ENCODE measurements around the gene INMT. TPM values are rescaled to one million over a fixed set of nuclear protein-coding genes. Genes with fewer than 3 reads are reported as not detected.

INMT gene
- polyA plus RNA-seq, 1 of the 3 experiments (the other 2 are of a cell fraction), result not detected

DNA sequence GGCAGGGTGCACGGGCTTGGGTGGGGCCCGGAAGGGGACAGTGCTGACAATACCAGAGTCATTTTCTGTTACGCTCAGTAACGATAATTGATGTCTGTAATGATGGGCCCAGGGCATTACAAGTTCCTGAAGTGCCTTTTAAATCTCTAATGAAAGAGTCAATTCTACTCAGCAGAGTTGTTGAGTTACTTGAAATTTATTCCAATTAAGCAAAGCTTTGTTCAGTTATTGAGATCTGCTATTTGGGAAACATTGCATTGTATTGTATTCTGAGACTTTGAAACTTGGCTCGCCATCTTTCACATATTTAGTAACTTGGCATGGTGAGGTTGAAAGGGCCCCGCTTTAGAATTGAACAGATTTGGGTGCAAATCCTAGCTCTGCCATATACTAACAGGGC lies 54.0 kb downstream of the INMT start (continued):
- no peak for TF ChIP-seq IRF3 (IDR thresholded peaks at IDR 0.05; ENCODE audit: low read depth, low read length)

Other genes with a start within 250 kb of the INMT start
- gene GGCT, start 247.3 kb upstream of the INMT start, polyA plus RNA-seq (2012; rRNA removed), result 20.8 and 21.8 TPM in 2 replicates
- 301 and 344 TPM in 2 replicates for gene GARS1, start 157.3 kb upstream of the INMT start, polyA plus RNA-seq (2012; rRNA removed)
- gene CRHR2, start 69.7 kb upstream of the INMT start, polyA plus RNA-seq (2012; rRNA removed), result not detected in 2 replicates
- gene MINDY4, start 19.3 kb downstream of the INMT start, polyA plus RNA-seq (2012; rRNA removed), result 1.8 TPM in 2 replicates
- gene AQP1, start 159.7 kb downstream of the INMT start, polyA plus RNA-seq (2012; rRNA removed), result 1.7 and 2.4 TPM in 2 replicates
- gene GHRHR, start 211.8 kb downstream of the INMT start, polyA plus RNA-seq (2012; rRNA removed), result not detected in 2 replicates

All from SK-N-SH (cell line).